K562 (cell line): ENCODE data around the gene ADGRL3. TPM values are rescaled to one million over a fixed set of nuclear protein-coding genes. Genes with fewer than 3 reads are reported as not detected.

Experiments used
- ATAC-seq: fragments of 200-7000 bp; cut with Tn5 transposase; 3 replicates; pipeline ENCODE4 v1.9.1; 2020; ENCODE audit warnings: moderate library complexity
- BruUV-seq: library from RNA; stranded (reverse); fragments of 400-500 nt; replicated peaks from 2 replicates; lab custom pipeline; 2021; lab: Mats Ljungman, UMichigan
- CTCF ChIA-PET: fragments of 300-600 bp; formaldehyde crosslinking; extraction: SDS; loops from one replicate; lab custom pipeline; 2021; ENCODE audit warnings: low intra/inter-chr PET ratio; lab: Yijun Ruan, JAX
- POLR2A ChIA-PET: fragments of 300-600, 350-650 bp; sonication (Branson Sonifier 250); formaldehyde crosslinking; extraction: SDS; loops from one replicate; lab custom pipeline; 2021; ENCODE audit warnings: antibody characterized with exemption, inconsistent platforms; lab: Yijun Ruan, JAX
- DNase-seq, 4 experiments: peaks; one replicate each; pipeline versions ENCODE4 v3.0.0 to v3.0.0-alpha.2; 2011 to 2018; ENCODE audit warnings: low spot score in 3 of 4, mixed read lengths in 3 of 4; ENCODE audit errors: extremely low read depth in 1 of 4
- FAIRE-seq: peaks from 2 replicates; lab custom pipeline; 2011; peaks lifted over from hg19 to GRCh38; lab: Jason Lieb, UNC
- H2AFZ ChIP-seq: 2 replicates; pipeline ENCODE4 v1.6.0; 2011; ENCODE audit warnings: low read depth, low read length, control low read depth, inconsistent platforms
- H3K27ac ChIP-seq: fragments of 200-600 bp; 3 replicates; pipeline ENCODE4 v1.8.0; 2011; ENCODE audit warnings: low read depth, mild to moderate bottlenecking, control low read depth, inconsistent platforms, low read length, moderate library complexity, mixed read lengths; ENCODE audit errors: extremely low read depth
- H3K27me3 ChIP-seq, 2 experiments: fragments of 300-600 bp in 1 of 2; 2 replicates in 1 of 2; 3 replicates in 1 of 2; pipeline versions ENCODE4 v1.6.0 to v1.8.0; 2011; ENCODE audit warnings: inconsistent platforms in 2 of 2, low read length in 2 of 2, mild to moderate bottlenecking in 1 of 2, mixed read lengths in 1 of 2, moderate library complexity in 1 of 2; ENCODE audit not compliant: control insufficient read depth in 2 of 2, insufficient read depth in 2 of 2
- H3K36me3 ChIP-seq: fragments of 300-600 bp; 3 replicates; pipeline ENCODE4 v1.8.0; 2011; ENCODE audit warnings: mild to moderate bottlenecking, low read length, inconsistent platforms; ENCODE audit not compliant: control insufficient read depth, insufficient read depth
- H3K4me1 ChIP-seq, 2 experiments: fragments of 200-600 bp in 1 of 2; replicated peaks in 1 of 2; 2 replicates in 1 of 2; 3 replicates in 1 of 2; pipeline versions ENCODE4 v1.5.1 to v1.8.0; 2011; ENCODE audit warnings: inconsistent platforms in 2 of 2, low read length in 2 of 2, mild to moderate bottlenecking in 1 of 2, mixed read lengths in 1 of 2, moderate library complexity in 1 of 2; ENCODE audit not compliant: control insufficient read depth in 2 of 2, insufficient read depth in 2 of 2
- H3K4me2 ChIP-seq: 2 replicates; pipeline ENCODE4 v1.6.1; 2011; ENCODE audit warnings: low read length, control low read depth, inconsistent platforms, mixed read lengths; ENCODE audit not compliant: insufficient read depth
- H3K4me3 ChIP-seq: fragments of 200-600 bp; sonication (generic), shearing (Covaris generic); 2 replicates; pipeline ENCODE4 v1.5.1; 2016; ENCODE audit warnings: control low read depth, inconsistent platforms
- H3K79me2 ChIP-seq: fragments of 200-600 bp; 3 replicates; pipeline ENCODE4 v1.8.0; 2011; ENCODE audit warnings: low read length, inconsistent platforms; ENCODE audit not compliant: control insufficient read depth, insufficient read depth
- H3K9ac ChIP-seq, 2 experiments: 2 replicates each; pipeline versions ENCODE4 v1.6.0 to v1.6.1; 2011; ENCODE audit warnings: low read depth in 2 of 2, low read length in 2 of 2, control low read depth in 1 of 2, inconsistent platforms in 1 of 2, mild to moderate bottlenecking in 1 of 2, mixed read lengths in 1 of 2; ENCODE audit not compliant: insufficient read depth in 1 of 2
- H3K9me1 ChIP-seq: one replicate; pipeline ENCODE4 v1.6.0; 2011; ENCODE audit warnings: inconsistent platforms, mild to moderate bottlenecking, low read length, moderate library complexity; ENCODE audit not compliant: control insufficient read depth, insufficient read depth
- H3K9me3 ChIP-seq: replicated peaks from 2 replicates; pipeline ENCODE4 v1.5.1; 2011; ENCODE audit warnings: low read depth, low read length, inconsistent platforms; ENCODE audit not compliant: control insufficient read depth, insufficient read depth
- H4K20me1 ChIP-seq: replicated peaks from 2 replicates; pipeline ENCODE4 v1.6.1; 2011; ENCODE audit warnings: low read length, inconsistent platforms, mixed read lengths; ENCODE audit not compliant: control insufficient read depth, insufficient read depth
- ZNF184 ChIP-seq: sonication (generic); formaldehyde crosslinking; IDR thresholded peaks from 2 replicates; pipeline ENCODE4 v1.5.0; 2020; ENCODE audit warnings: missing genetic modification reagents
- ZNF644 ChIP-seq: fragments of 200-800 bp; sonication (Bioruptor generic); IDR thresholded peaks from 2 replicates; pipeline ENCODE4 v1.6.1; 2016; ENCODE audit warnings: low read depth, missing genetic modification characterization, missing compliant biosample characterization
- WGBS: fragments of 100-300 bp; shearing (Covaris generic); methylation state at CpG from one replicate; pipeline ENCODE4 v1.1.6; 2016; ENCODE audit warnings: low coverage, mixed read lengths; ENCODE audit not compliant: insufficient coverage; ENCODE audit errors: missing lambda C conversion rate; 5-methylcytosine and 5-hydroxymethylcytosine counted together
- in situ Hi-C: fragments of 300-500 bp; cut with MboI; formaldehyde crosslinking; loops from 4 replicates; pipeline ENCODE4 v1.15.0; 2018; ENCODE audit warnings: inconsistent platforms, mixed read lengths
- intact Hi-C: fragments of 100-400 bp; cut with micrococcal nuclease; formaldehyde crosslinking; loops from 2 replicates; pipeline ENCODE4 v1.14.2; 2022
- polyA plus RNA-seq, 8 experiments: library from polyadenylated mRNA; depleted of rRNA in 4 of 8; stranded (reverse) in 5 of 8; unstranded in 3 of 8; fragments of >200 nt; fragmentation: Nextera tagmentation in 2 of 8; fragmentation: Illumina TruSeq in 1 of 8; extraction: Ambion mirVana in 2 of 8; extraction: Trizol in 1 of 8; gene quantifications; 2 replicates each; pipeline versions ENCODE4 v1.2.1 to v1.2.3, GENCODE V29; 2011 to 2014; ENCODE audit warnings: inconsistent platforms in 1 of 8, missing spikeins in 1 of 8
- total RNA-seq, 7 experiments: library from RNA; depleted of rRNA in 6 of 7; stranded (reverse); fragments of >200 nt in 6 of 7; fragmentation: Illumina TruSeq in 2 of 7; extraction: Trizol in 2 of 7; gene quantifications; 2 replicates each; pipeline versions ENCODE4 v1.2.1 to v1.2.3, GENCODE V29; 2011 to 2021; ENCODE audit warnings: low replicate concordance in 1 of 7
- TF ChIP-seq, protein P1 (sequence below): fragments of 200-600 bp; sonication (generic); IDR thresholded peaks from one replicate; pipeline ENCODE4 v1.6.1; 2012; ENCODE audit warnings: mild to moderate bottlenecking, low read depth, low read length, inconsistent platforms

ADGRL3 gene
- total and polyA plus RNA-seq, 9 of the 15 experiments (the other 6 are each of a cell fraction or from before 2014, with no cell fraction given), result 0.03 to 0.14 (median 0.04) TPM; not detected in 2

GRCh38 chr4:61556277-61556676, 356.2 kb downstream of the ADGRL3 start:
- TF ChIP-seq, protein P1, sequence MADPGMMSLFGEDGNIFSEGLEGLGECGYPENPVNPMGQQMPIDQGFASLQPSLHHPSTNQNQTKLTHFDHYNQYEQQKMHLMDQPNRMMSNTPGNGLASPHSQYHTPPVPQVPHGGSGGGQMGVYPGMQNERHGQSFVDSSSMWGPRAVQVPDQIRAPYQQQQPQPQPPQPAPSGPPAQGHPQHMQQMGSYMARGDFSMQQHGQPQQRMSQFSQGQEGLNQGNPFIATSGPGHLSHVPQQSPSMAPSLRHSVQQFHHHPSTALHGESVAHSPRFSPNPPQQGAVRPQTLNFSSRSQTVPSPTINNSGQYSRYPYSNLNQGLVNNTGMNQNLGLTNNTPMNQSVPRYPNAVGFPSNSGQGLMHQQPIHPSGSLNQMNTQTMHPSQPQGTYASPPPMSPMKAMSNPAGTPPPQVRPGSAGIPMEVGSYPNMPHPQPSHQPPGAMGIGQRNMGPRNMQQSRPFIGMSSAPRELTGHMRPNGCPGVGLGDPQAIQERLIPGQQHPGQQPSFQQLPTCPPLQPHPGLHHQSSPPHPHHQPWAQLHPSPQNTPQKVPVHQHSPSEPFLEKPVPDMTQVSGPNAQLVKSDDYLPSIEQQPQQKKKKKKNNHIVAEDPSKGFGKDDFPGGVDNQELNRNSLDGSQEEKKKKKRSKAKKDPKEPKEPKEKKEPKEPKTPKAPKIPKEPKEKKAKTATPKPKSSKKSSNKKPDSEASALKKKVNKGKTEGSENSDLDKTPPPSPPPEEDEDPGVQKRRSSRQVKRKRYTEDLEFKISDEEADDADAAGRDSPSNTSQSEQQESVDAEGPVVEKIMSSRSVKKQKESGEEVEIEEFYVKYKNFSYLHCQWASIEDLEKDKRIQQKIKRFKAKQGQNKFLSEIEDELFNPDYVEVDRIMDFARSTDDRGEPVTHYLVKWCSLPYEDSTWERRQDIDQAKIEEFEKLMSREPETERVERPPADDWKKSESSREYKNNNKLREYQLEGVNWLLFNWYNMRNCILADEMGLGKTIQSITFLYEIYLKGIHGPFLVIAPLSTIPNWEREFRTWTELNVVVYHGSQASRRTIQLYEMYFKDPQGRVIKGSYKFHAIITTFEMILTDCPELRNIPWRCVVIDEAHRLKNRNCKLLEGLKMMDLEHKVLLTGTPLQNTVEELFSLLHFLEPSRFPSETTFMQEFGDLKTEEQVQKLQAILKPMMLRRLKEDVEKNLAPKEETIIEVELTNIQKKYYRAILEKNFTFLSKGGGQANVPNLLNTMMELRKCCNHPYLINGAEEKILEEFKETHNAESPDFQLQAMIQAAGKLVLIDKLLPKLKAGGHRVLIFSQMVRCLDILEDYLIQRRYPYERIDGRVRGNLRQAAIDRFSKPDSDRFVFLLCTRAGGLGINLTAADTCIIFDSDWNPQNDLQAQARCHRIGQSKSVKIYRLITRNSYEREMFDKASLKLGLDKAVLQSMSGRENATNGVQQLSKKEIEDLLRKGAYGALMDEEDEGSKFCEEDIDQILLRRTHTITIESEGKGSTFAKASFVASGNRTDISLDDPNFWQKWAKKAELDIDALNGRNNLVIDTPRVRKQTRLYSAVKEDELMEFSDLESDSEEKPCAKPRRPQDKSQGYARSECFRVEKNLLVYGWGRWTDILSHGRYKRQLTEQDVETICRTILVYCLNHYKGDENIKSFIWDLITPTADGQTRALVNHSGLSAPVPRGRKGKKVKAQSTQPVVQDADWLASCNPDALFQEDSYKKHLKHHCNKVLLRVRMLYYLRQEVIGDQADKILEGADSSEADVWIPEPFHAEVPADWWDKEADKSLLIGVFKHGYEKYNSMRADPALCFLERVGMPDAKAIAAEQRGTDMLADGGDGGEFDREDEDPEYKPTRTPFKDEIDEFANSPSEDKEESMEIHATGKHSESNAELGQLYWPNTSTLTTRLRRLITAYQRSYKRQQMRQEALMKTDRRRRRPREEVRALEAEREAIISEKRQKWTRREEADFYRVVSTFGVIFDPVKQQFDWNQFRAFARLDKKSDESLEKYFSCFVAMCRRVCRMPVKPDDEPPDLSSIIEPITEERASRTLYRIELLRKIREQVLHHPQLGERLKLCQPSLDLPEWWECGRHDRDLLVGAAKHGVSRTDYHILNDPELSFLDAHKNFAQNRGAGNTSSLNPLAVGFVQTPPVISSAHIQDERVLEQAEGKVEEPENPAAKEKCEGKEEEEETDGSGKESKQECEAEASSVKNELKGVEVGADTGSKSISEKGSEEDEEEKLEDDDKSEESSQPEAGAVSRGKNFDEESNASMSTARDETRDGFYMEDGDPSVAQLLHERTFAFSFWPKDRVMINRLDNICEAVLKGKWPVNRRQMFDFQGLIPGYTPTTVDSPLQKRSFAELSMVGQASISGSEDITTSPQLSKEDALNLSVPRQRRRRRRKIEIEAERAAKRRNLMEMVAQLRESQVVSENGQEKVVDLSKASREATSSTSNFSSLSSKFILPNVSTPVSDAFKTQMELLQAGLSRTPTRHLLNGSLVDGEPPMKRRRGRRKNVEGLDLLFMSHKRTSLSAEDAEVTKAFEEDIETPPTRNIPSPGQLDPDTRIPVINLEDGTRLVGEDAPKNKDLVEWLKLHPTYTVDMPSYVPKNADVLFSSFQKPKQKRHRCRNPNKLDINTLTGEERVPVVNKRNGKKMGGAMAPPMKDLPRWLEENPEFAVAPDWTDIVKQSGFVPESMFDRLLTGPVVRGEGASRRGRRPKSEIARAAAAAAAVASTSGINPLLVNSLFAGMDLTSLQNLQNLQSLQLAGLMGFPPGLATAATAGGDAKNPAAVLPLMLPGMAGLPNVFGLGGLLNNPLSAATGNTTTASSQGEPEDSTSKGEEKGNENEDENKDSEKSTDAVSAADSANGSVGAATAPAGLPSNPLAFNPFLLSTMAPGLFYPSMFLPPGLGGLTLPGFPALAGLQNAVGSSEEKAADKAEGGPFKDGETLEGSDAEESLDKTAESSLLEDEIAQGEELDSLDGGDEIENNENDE, result no peak
- TF ChIP-seq ZNF184 (no peak), ZNF644 (tag) (no peak)
- POLR2A ChIA-PET, result no interaction called here
- in situ Hi-C loops, result no loop called here
- no peak overlapping the region for H3K4me3 ChIP-seq
- FAIRE-seq, result no peak
- no TSS peak for BruUV-seq
- no peak overlapping the region for H3K27ac ChIP-seq
- no peak overlapping the region for H2AFZ ChIP-seq
- ATAC-seq, result no peak
- no peaks in the 10 kb centered on the region for H3K79me2 ChIP-seq
- H3K4me2 ChIP-seq, result no peak overlapping the region
- CTCF ChIA-PET, result no interaction called here
- intact Hi-C loops, result no loop called here
- H4K20me1 ChIP-seq, result no peaks in the 10 kb centered on the region
- no peaks in the 10 kb centered on the region for H3K9me3 ChIP-seq
- H3K4me1 ChIP-seq, result no peaks in the 10 kb centered on the region
- no peaks in the 10 kb centered on the region for H3K9me1 ChIP-seq
- 0% methylated on average over 1 of the region's 1 CpG for WGBS
- no peaks in the 10 kb centered on the region for H3K36me3 ChIP-seq
- H3K9ac ChIP-seq, result no peak overlapping the region
- no peaks in the 10 kb centered on the region for H3K27me3 ChIP-seq
- no peak for DNase-seq
